ENCODE data around the gene SFPQ.

Gene SFPQ

DNA sequence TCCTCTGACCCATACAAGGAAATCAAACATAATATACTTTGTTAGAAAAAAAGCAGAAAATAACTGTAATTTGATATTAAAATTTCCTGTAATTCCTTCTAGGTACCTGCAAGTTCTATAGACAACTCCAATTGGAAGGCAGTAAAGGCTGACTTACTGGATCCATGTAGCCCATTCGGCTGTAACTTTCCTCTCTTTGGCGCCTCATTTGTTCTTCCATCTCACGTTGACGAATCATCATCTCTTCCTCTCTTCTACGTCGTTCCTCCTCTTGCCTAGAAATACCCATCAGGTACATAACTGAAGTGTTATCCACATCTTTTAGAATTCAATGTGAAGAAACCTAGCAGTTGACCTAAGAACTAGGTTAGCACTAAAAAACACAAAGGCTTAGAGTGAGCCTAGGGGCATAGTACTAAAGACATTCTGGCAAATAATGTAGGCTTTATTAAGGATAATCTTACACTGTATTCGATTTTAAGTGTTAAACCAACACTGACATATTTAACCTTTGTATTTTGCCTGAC, 5.1 kb downstream of the SFPQ start:
- Histone ChIP-seq H3K9ac (no peak overlapping the region), H3K4me2 (ENCODE audit: low read length) (no peak overlapping the region), H2AFZ (no peak overlapping the region), H3K79me2 (peaks cover 33% of the 10 kb centered on the region), H3K27ac (no peak overlapping the region), H3K36me3 (ENCODE audit: control insufficient read depth, insufficient read depth, low read length) (no peaks in the 10 kb centered on the region), H3K27me3 (ENCODE audit: control insufficient read depth, insufficient read depth, low read length) (no peaks in the 10 kb centered on the region), H3K9me3 (ENCODE audit: control insufficient read depth, low read length) (peaks cover 2% of the 10 kb centered on the region), H3K4me3 (ENCODE audit: low read depth, low read length) (no peak overlapping the region), H3K4me1 (peaks cover 8% of the 10 kb centered on the region)
- TF ChIP-seq, protein P1, sequence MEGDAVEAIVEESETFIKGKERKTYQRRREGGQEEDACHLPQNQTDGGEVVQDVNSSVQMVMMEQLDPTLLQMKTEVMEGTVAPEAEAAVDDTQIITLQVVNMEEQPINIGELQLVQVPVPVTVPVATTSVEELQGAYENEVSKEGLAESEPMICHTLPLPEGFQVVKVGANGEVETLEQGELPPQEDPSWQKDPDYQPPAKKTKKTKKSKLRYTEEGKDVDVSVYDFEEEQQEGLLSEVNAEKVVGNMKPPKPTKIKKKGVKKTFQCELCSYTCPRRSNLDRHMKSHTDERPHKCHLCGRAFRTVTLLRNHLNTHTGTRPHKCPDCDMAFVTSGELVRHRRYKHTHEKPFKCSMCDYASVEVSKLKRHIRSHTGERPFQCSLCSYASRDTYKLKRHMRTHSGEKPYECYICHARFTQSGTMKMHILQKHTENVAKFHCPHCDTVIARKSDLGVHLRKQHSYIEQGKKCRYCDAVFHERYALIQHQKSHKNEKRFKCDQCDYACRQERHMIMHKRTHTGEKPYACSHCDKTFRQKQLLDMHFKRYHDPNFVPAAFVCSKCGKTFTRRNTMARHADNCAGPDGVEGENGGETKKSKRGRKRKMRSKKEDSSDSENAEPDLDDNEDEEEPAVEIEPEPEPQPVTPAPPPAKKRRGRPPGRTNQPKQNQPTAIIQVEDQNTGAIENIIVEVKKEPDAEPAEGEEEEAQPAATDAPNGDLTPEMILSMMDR (IDR thresholded peaks at IDR 0.05) = no peak

DNA sequence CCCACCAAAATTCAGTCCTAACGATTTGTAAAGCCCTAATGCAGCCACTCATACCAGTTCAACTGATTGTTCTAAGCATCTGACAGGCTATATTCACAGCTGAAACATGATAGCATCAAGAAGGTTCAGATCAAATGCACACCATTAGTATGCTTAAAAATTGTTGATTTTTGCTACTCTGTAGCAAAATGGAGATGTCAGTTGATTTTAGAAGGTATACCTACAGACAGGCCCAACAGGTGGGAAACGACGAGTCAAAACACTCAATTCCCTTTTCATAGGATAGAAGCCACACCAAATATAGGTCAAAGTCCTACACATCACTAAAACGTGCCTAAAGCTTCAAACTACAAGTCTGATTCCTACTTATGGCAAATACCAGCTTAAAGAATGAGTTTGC, 6.7 kb downstream of the SFPQ start:
- H3K4me2 ChIP-seq (ENCODE audit: low read length) = no peak overlapping the region
- no peaks in the 10 kb centered on the region for H3K36me3 ChIP-seq (ENCODE audit: control insufficient read depth, insufficient read depth, low read length)
- H2AFZ ChIP-seq = no peak overlapping the region
- H3K4me1 ChIP-seq = peaks cover 11% of the 10 kb centered on the region
- H3K9me3 ChIP-seq (ENCODE audit: control insufficient read depth, low read length) = no peaks in the 10 kb centered on the region
- no peak overlapping the region for H3K9ac ChIP-seq
- TF ChIP-seq, protein P1 (IDR thresholded peaks at IDR 0.05) = no peak
- peaks cover 25% of the 10 kb centered on the region for H3K79me2 ChIP-seq
- no peak overlapping the region for H3K27ac ChIP-seq
- H3K4me3 ChIP-seq (ENCODE audit: low read depth, low read length) = no peak overlapping the region
- no peaks in the 10 kb centered on the region for H3K27me3 ChIP-seq (ENCODE audit: control insufficient read depth, insufficient read depth, low read length)

DNA sequence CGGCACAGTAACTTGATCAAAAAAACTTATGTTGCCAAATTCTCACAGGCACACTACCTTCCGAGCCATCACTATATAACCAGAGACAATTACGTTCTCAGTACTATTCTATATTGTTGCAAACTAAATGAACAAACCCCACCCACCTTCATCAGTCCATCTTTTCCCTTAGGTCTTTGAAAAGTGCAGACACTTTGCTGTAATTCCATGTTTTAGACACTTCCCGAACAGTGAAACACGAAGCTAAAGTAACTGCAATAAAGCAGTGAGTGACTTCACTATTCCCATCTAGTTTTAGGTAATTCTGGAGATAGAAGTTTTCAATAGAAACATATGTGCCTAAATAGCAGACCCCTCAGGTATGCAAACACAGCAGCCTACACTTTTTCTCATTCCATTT, 7.7 kb downstream of the SFPQ start:
- Histone ChIP-seq H3K9me3 (ENCODE audit: control insufficient read depth, low read length) (no peaks in the 10 kb centered on the region), H3K4me2 (ENCODE audit: low read length) (no peak overlapping the region), H3K27ac (no peak overlapping the region), H3K4me3 (ENCODE audit: low read depth, low read length) (no peak overlapping the region), H3K79me2 (peaks cover 15% of the 10 kb centered on the region), H2AFZ (no peak overlapping the region), H3K4me1 (peaks cover 16% of the 10 kb centered on the region), H3K9ac (no peak overlapping the region), H3K27me3 (ENCODE audit: control insufficient read depth, insufficient read depth, low read length) (no peaks in the 10 kb centered on the region), H3K36me3 (ENCODE audit: control insufficient read depth, insufficient read depth, low read length) (no peaks in the 10 kb centered on the region)
- TF ChIP-seq, protein P1 (IDR thresholded peaks at IDR 0.05) = no peak

DNA sequence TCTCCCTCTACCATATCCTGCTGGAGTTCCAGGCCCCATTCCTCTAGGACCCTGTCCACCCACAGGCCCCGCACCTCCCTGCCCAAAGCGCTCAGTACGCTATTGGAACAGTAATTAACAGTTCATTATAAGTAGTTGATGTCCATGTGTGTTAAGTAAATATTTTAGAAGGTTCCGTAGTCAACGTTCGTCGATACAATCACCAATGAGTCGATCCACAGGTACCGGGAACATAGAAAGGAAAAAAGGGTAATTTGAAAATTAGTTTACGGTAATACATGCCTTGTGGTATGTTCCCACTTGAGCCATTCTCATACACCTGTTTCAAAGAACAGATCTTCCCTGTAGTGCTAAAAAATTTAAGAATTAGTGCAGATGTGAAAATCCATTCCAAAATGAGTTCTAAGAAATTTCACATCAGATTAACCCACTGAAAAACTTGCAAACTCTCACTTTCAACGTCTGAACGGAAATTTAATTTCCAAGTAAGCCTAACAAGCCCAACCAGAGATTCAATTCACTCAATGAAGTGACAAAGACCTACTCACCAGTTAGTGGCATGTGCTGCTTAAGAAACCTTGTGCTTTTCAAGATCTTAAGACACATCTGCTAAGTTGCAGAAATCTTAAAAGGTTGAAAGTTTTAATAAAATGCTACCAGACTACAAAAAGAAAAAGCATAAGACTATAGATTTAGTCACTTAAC, 8.3 kb downstream of the SFPQ start:
- Histone ChIP-seq H3K4me1 (peaks cover 16% of the 10 kb centered on the region), H3K4me2 (ENCODE audit: low read length) (no peak overlapping the region), H3K27ac (no peak overlapping the region), H3K36me3 (ENCODE audit: control insufficient read depth, insufficient read depth, low read length) (no peaks in the 10 kb centered on the region), H3K4me3 (ENCODE audit: low read depth, low read length) (no peak overlapping the region), H2AFZ (no peak overlapping the region), H3K27me3 (ENCODE audit: control insufficient read depth, insufficient read depth, low read length) (no peaks in the 10 kb centered on the region), H3K79me2 (peaks cover 12% of the 10 kb centered on the region), H3K9me3 (ENCODE audit: control insufficient read depth, low read length) (no peaks in the 10 kb centered on the region), H3K9ac (no peak overlapping the region)
- TF ChIP-seq, protein P1 (IDR thresholded peaks at IDR 0.05) = no peak

Data from parathyroid adenoma (tissue), 2 donors.